Measurements from ENCODE around the gene TMEM184A. TPM values are rescaled to one million over a fixed set of nuclear protein-coding genes. Genes with fewer than 3 reads are reported as not detected.

The TMEM184A gene
- total RNA-seq (2022; extraction: Qiagen RNA extraction; ENCODE audit: low read depth), result 6.8 to 14.2 TPM (median 11.3 TPM) in 5 replicates

DNA sequence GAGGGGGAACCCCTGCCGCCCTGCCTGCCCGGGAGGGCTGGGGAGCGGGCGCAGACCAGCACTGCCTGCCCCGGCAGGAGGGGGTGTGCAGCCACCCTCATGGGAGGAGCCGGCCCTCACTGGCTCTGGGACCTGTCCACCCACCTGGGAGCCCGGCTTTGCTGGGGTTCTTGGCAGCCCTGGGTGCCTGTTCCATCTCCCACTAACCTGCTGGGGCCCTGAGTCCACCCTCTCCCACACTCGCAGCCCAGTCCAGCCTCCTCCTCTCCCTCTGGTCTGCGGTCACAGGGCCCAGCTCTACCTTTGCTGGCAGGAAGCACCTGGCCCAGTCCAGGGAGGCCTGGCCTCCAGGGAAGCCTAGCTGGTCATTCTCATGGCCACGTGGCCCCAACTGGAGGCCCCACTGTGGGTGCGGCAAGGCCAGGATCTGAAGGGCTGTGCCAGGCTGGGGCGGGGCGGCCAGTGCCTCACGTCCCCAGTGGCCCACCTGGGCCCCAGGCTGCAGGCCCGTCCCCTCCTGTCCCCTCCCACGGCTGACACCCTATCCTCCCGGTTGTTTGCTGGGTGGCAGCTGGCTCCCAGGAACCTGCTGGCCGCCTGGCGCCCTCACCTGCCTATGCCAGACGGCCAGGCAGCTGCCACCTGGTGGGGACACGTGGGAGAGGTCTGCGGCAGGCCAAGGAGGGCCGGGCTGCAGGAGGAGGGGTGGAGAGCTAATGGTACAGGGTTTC, at the start of gene TMEM184A:
TSS of gene TMEM184A (minus strand) at position 393 of the 731 bp plus-strand sequence. CDS start 721 bp downstream, outside the sequence.

GRCh38 chr7:1569833-1570632, 14.0 kb upstream of the TMEM184A start, which contains the start of gene PSMG3:
TSS of gene PSMG3 (minus strand) at chr7:1570032. CDS start at chr7:1569339, 693 bp downstream.

GRCh38 chr7:1503816-1504775, 51.9 kb downstream of the TMEM184A start, which contains the start of gene INTS1:
TSS of gene INTS1 (minus strand) at chr7:1504389. CDS start at chr7:1503960, 429 bp downstream.

Other genes starting within 250 kb of the TMEM184A start
- 13.3 to 32.4 TPM (median 28.5 TPM) in 5 replicates for gene MICALL2, start 96.7 kb downstream of the TMEM184A start, total RNA-seq (2022; extraction: Qiagen RNA extraction; ENCODE audit: low read depth)
- gene INTS1, start 51.8 kb downstream of the TMEM184A start, total RNA-seq (2022; extraction: Qiagen RNA extraction; ENCODE audit: low read depth), result 29.4 to 69.3 TPM (median 63.7 TPM) in 5 replicates
- gene MAFK, start 25.5 kb downstream of the TMEM184A start, total RNA-seq (2022; extraction: Qiagen RNA extraction; ENCODE audit: low read depth), result 32.3 to 89.3 TPM (median 80.6 TPM) in 5 replicates
- 65.9 to 113 TPM (median 104 TPM) in 5 replicates for gene PSMG3, start 13.8 kb upstream of the TMEM184A start, total RNA-seq (2022; extraction: Qiagen RNA extraction; ENCODE audit: low read depth)
- 0.32 to 0.47 TPM (median 0.38 TPM) in 5 replicates for gene ELFN1, start 114.1 kb upstream of the TMEM184A start, total RNA-seq (2022; extraction: Qiagen RNA extraction; ENCODE audit: low read depth)